Non-pigmented ciliary epithelial cell (primary cell): ENCODE results near the gene MFSD12.
"Not testable (repeated sequence)": the region's sequence is repeated elsewhere in the genome, so short reads cannot be mapped to it uniquely, and the experiment has no call there.

Experiments used
- DNase-seq: peaks from one replicate; pipeline ENCODE4 v3.0.0-alpha.2; 2010; ENCODE audit warnings: low read depth

MFSD12 gene

GRCh38 chr19:3536429-3537100 is 20.8 kb downstream of the MFSD12 start:
- DNase-seq: no peak

- no peak for DNase-seq
Measured at GRCh38 chr19:3535981-3536380, 21.4 kb downstream of the MFSD12 start.

GRCh38 chr19:3535563-3535965 is 21.8 kb downstream of the MFSD12 start:
- no peak for DNase-seq

- no peak for DNase-seq
Measured at GRCh38 chr19:3535235-3535535, 22.2 kb downstream of the MFSD12 start.

- DNase-seq: no peak
Measured at GRCh38 chr19:3534375-3535234, 22.8 kb downstream of the MFSD12 start.

- DNase-seq: no peak
Measured at GRCh38 chr19:3533563-3534216, 23.7 kb downstream of the MFSD12 start.

- DNase-seq: no peak
Measured at GRCh38 chr19:3533033-3533432, 24.4 kb downstream of the MFSD12 start.

GRCh38 chr19:3532154-3532786 is 25.1 kb downstream of the MFSD12 start:
- DNase-seq: no peak

- DNase-seq: no peak
Measured at GRCh38 chr19:3531716-3532115, 25.7 kb downstream of the MFSD12 start.

- no peak for DNase-seq
Measured at GRCh38 chr19:3530389-3530788, 27.0 kb downstream of the MFSD12 start.

- not testable (repeated sequence) for DNase-seq
Measured at GRCh38 chr19:3529299-3529698, 28.1 kb downstream of the MFSD12 start.

GRCh38 chr19:3528539-3529211 is 28.7 kb downstream of the MFSD12 start:
- DNase-seq: no peak

- no peak for DNase-seq
Measured at GRCh38 chr19:3528080-3528479, 29.3 kb downstream of the MFSD12 start.

GRCh38 chr19:3527238-3527910 is 30.0 kb downstream of the MFSD12 start:
- DNase-seq: no peak

- DNase-seq: no peak
Measured at GRCh38 chr19:3526507-3527237, 30.7 kb downstream of the MFSD12 start.

- no peak for DNase-seq
Measured at GRCh38 chr19:3524904-3525451, 32.4 kb downstream of the MFSD12 start.

- no peak for DNase-seq
Measured at GRCh38 chr19:3524078-3524842, 33.1 kb downstream of the MFSD12 start.

GRCh38 chr19:3523361-3524077 is 33.9 kb downstream of the MFSD12 start:
- no peak for DNase-seq
